22Rv1 (cell line): ENCODE results near the gene TMEM176A.

Experiments used
- H3K27ac ChIP-seq: fragments of 450-650 bp; 2 replicates; pipeline ENCODE4 v1.5.1; 2017
- CTCF ChIP-seq: fragments of 450-650 bp; IDR thresholded peaks from 2 replicates; pipeline ENCODE4 v1.5.1; 2017; ENCODE audit warnings: mild to moderate bottlenecking
- ZFX ChIP-seq: fragments of 450-650 bp; IDR thresholded peaks from 2 replicates; pipeline ENCODE4 v1.6.1; 2017; ENCODE audit warnings: antibody characterized with exemption, borderline replicate concordance

The TMEM176A gene

GRCh38 chr7:150800581-150801241, at the start of gene TMEM176A:
Gene TMEM176A, plus strand, starts transcription at chr7:150800769. Its CDS starts 782 bp downstream, at chr7:150801551.
- TF ChIP-seq CTCF (no peak), ZFX (no peak)
- no peak within 1 kb of the TSS for H3K27ac ChIP-seq

GRCh38 chr7:150751702-150752101, 48.9 kb upstream of the TMEM176A start:
- no peak overlapping the region for H3K27ac ChIP-seq
- TF ChIP-seq CTCF (no peak), ZFX (no peak)

- TF ChIP-seq ZFX (no peak), CTCF (no peak)
- H3K27ac ChIP-seq: no peak overlapping the region
Measured at GRCh38 chr7:150753239-150753638, 47.3 kb upstream of the TMEM176A start.

GRCh38 chr7:150753826-150754603, 46.6 kb upstream of the TMEM176A start:
- TF ChIP-seq ZFX (no peak), CTCF (peak; percentile 23)
- no peak overlapping the region for H3K27ac ChIP-seq

GRCh38 chr7:150754951-150755350, 45.6 kb upstream of the TMEM176A start:
- TF ChIP-seq ZFX (no peak), CTCF (no peak)
- no peak overlapping the region for H3K27ac ChIP-seq

GRCh38 chr7:150755473-150756099, 45.0 kb upstream of the TMEM176A start:
- TF ChIP-seq CTCF (no peak), ZFX (no peak)
- H3K27ac ChIP-seq: no peak overlapping the region

- TF ChIP-seq ZFX: no peak
- no peak for TF ChIP-seq CTCF
- H3K27ac ChIP-seq: no peak overlapping the region
Measured at GRCh38 chr7:150756166-150756565, 44.4 kb upstream of the TMEM176A start.
